Right lung (tissue), 5 donors: Measurements from ENCODE around the gene EDC4. TPM values are rescaled to one million over a fixed set of nuclear protein-coding genes. Genes with fewer than 3 reads are reported as not detected.

ENCODE experiments used
- DNase-seq, 2 donors: peaks; one replicate each; pipeline ENCODE4 v3.0.0-alpha.2; 2013
- polyA plus RNA-seq, 5 donors: library from polyadenylated mRNA; unstranded; fragments of 120-200 nt; gene quantifications; one replicate each; pipeline versions ENCODE4 v1.2.1 to v1.2.3, GENCODE V29; 2013; ENCODE audit warnings: inconsistent platforms in 1 of 5, low replicate concordance in 1 of 5; ENCODE audit not compliant: insufficient read length in 5 of 5, insufficient read depth in 1 of 5

The EDC4 gene
- polyA plus RNA-seq, 5 donors: 57.8 to 86.4 (median 78.3) TPM

DNA sequence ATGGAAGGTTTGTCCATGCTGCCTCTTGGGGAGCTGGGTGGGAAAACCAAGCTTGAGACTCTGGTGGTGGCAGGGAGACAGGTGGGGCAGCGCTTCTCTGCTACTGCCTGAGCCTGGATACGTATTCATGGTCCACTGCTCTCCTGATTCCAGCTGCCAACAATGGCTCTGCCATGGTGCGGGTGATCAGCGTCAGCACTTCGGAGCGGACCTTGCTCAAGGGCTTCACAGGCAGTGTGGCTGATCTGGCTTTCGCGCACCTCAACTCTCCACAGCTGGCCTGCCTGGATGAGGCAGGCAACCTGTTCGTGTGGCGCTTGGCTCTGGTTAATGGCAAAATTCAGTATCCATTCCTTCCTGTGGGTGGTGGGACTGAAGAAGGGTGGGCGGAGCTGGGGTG, 4.2 kb downstream of the EDC4 start:
- DNase-seq: no peak

DNA sequence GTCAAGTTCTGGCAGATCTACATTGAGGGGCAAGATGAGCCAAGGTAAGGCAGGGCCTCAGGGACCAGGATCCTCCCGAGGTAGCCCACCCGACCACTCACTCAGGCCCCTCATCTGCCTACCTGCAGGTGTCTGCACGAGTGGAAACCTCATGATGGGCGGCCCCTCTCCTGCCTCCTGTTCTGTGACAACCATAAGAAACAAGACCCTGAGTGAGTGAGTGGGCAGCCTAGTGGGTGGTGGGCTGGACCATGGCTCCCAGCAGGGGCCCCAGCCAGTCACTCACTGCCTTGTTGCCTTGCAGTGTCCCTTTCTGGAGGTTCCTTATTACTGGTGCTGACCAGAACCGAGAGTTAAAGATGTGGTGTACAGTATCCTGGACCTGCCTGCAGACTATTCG, 5.4 kb downstream of the EDC4 start:
- DNase-seq: no peak

DNA sequence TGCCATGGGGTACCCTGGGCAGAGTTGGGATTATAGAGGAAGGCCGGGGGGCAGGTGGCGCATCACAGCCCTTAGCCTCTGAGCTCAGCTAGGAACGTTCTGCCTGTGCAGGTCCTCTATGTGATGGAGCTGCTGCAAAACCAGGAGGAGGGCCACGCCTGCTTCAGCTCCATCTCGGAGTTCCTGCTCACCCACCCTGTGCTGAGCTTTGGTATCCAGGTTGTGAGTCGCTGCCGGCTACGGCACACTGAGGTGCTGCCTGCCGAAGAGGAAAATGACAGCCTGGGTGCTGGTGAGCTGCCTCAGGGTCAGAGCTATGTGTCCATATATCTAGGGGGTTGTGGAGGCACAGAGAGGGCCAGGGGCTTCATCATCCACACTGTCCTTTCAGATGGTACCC, 6.0 kb downstream of the EDC4 start:
- no peak for DNase-seq

- no peak for DNase-seq
These were observed 6.6 kb downstream of the EDC4 start for GRCh38 chr16:67879462-67879861.

- no peak for DNase-seq
These were observed 7.1 kb downstream of the EDC4 start for GRCh38 chr16:67879936-67880335.

GRCh38 chr16:67880584-67880983, 7.7 kb downstream of the EDC4 start:
- DNase-seq: no peak

DNA sequence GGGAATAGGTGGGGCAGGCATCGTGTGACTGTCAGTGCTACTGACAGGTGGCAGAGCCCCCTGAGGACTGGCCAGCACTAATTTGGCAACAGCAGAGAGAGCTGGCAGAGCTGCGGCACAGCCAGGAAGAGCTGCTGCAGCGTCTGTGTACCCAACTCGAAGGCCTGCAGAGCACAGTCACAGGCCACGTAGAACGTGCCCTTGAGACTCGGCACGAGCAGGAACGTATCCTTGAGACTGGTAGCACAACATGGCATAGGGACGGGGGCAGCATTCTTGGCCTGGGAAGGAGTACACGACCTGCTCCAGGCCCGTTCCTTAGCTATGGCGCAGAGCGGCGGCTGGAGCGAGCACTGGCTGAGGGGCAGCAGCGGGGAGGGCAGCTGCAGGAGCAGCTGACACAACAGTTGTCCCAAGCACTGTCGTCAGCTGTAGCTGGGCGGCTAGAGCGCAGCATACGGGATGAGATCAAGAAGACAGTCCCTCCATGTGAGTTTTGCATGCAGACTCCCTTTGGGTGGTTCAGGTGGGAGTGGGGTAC, 8.8 kb downstream of the EDC4 start:
- no peak for DNase-seq

GRCh38 chr16:67882374-67883145, 9.7 kb downstream of the EDC4 start:
- DNase-seq: no peak

GRCh38 chr16:67883146-67883871, 10.5 kb downstream of the EDC4 start:
- no peak for DNase-seq

GRCh38 chr16:67883872-67884261, 11.0 kb downstream of the EDC4 start:
- DNase-seq: no peak

DNA sequence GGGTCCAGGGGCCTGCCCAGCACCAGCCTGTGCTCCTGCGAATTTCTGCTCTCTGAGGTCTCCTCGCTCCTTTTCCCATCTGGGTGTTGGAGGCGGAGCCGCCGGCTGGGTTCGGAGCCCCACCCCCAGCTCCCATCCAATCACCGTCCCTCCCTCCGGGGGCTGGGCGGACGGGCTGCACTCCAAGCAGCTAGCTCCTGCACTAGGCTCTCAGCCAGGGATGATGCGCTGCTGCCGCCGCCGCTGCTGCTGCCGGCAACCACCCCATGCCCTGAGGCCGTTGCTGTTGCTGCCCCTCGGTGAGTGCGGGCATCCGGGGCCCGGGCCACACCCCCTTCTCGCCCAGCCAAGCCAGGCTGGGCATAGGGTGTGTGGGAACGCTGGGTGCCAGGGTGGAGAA, 11.8 kb downstream of the EDC4 start, which contains the start of gene NRN1L:
Gene NRN1L, plus strand, starts transcription at position 202 of the 400 bp plus-strand sequence. Its CDS starts 19 bp downstream, at position 221.
- peak; percentile 83 for DNase-seq

GRCh38 chr16:67885545-67885944, 12.7 kb downstream of the EDC4 start:
- no peak for DNase-seq

GRCh38 chr16:67885976-67886375, 13.1 kb downstream of the EDC4 start:
- DNase-seq: no peak

GRCh38 chr16:67886387-67886786, 13.5 kb downstream of the EDC4 start:
- DNase-seq: peak; percentile 46 to 63

DNA sequence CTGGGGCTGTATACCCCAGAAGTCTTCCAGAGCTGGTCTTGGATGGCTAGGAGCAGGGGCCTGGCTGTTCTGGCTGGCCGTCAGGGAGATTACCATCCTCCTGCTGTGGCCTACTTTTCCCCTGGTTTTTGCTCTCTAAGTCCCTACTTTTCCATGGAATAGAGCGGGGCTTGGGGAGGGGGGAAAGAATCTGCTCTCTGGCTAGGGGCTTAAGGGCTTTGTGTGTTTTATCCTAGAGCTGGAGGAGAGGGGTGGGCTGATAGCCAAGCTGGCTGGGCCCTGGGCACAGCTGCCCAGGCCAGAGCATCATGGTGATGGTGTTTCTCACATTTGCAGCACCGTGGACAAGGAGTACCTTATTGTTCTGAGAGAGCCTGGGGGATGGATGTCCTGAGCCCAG, 15.5 kb downstream of the EDC4 start:
- no peak for DNase-seq

DNA sequence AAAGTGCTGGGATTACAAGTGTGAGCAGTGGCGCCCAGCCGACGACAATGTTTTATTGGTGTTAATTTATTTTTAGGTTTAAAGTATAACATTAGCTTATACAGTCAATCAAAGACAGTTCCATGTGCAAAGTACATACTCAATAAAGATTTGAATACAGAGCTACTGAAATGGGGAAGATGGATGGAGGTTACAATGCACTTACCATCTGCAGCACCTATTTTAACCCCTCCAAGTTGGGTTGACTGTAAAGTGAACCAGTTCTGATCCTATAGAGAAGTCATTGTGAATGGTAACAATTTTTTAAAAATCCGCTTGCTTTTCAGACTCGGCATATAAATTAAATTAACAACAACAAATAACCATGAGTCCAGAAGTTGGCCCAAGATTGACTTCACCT, 19.5 kb downstream of the EDC4 start:
- DNase-seq: no peak

DNA sequence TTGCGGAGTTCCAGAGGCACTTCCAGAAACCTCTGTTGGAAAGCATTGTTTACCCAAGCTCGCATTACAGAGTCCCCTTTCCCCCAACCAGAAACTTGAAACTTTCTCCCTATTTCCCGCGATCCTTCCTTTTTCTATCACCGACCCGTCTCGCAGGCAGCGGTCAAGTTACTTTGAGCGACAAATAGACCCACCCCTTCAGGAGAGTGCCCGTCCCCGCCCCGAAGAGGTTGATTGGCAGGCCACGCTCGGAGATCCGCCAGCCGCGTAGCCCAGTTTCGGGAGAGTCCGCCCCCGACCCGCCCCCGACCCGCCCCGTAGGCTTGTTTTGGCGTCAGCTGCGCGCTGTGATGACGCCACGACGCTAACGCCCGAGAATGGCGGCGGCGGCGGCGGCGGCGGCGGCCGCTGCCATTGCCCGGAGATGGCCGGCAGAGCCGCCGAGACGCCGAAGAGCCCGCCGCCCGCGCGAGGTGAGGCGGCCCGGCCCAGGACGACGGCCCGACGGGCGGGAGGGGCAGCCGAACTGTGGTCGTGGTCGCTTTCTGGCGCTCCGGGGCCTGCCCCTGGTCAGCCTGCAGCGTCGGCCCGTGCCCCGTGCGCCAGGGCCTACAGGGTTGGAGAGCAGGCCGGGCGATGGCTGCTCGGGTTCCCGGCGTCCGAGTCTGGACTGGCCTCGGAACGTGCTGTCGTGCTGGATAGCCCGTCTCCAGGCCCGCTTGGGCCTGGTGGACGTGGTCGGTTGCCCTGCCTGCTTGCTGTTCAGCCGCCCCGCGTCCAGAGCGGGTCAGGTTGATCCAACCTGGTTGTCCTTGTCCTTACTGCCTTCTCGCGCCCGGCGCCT, 20.3 kb downstream of the EDC4 start, which contains the start of gene PSKH1:
Gene PSKH1, plus strand, starts transcription at position 356 of the 844 bp plus-strand sequence. CDS start 15,496 bp downstream, outside the sequence.
- peak; percentile 93 to 94 for DNase-seq

- no peak for DNase-seq
These were observed 21.0 kb downstream of the EDC4 start for GRCh38 chr16:67893743-67894399.

GRCh38 chr16:67897231-67897630, 24.4 kb downstream of the EDC4 start:
- DNase-seq: no peak

GRCh38 chr16:67901734-67902133, 28.9 kb downstream of the EDC4 start:
- no peak for DNase-seq

DNA sequence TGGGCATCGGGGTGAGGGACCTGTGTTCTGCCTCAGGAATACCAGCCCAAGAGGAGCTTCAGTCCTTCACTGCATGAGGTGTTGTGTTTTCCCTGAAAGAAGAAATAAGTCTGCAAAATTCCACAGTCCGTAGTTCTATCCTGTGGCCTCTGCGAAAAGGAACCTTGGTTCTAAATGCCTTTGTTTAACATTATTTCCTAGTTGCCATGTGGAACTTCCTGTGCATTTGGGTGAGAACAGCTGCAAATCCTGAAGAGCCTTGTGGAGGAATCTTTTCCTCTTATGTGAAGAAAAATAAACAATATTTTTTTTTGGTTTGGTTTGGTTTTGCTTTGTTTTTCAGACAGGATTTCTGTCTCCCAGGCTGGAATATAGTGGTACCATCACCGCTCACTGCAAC, 30.0 kb downstream of the EDC4 start:
- DNase-seq: no peak
